GM12873 (cell line): Measurements from ENCODE around the gene PDCD6IP.

ENCODE experiments used
- TF ChIP-seq, protein P1 (sequence below): IDR thresholded peaks from 2 replicates; pipeline ENCODE4 v1.5.1; 2012; ENCODE audit warnings: low read depth, mild to moderate bottlenecking, moderate library complexity, low read length, control low read depth; ENCODE audit not compliant: insufficient read depth; ENCODE audit errors: missing control alignments

Gene PDCD6IP

DNA sequence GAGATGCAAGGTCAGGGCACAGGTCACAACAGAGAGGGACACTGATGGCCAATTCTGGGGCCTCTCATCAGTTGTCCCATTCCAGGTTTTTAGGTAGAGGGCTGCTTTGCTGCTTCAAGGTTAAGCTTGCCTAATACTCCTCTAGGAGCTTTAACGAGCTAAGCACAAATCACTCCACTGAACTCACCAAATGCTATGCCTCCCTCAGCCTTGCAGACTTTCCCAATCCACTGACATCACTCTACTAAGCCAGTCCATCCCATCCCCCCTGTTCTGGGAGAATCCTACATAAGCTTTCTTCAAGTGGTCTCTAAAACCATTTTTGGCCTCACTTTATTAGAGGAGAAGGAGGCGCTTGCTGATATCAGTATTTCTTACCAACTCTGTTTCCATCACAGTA is 24.8 kb upstream of the PDCD6IP start:
- TF ChIP-seq, protein P1, sequence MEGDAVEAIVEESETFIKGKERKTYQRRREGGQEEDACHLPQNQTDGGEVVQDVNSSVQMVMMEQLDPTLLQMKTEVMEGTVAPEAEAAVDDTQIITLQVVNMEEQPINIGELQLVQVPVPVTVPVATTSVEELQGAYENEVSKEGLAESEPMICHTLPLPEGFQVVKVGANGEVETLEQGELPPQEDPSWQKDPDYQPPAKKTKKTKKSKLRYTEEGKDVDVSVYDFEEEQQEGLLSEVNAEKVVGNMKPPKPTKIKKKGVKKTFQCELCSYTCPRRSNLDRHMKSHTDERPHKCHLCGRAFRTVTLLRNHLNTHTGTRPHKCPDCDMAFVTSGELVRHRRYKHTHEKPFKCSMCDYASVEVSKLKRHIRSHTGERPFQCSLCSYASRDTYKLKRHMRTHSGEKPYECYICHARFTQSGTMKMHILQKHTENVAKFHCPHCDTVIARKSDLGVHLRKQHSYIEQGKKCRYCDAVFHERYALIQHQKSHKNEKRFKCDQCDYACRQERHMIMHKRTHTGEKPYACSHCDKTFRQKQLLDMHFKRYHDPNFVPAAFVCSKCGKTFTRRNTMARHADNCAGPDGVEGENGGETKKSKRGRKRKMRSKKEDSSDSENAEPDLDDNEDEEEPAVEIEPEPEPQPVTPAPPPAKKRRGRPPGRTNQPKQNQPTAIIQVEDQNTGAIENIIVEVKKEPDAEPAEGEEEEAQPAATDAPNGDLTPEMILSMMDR: no peak

DNA sequence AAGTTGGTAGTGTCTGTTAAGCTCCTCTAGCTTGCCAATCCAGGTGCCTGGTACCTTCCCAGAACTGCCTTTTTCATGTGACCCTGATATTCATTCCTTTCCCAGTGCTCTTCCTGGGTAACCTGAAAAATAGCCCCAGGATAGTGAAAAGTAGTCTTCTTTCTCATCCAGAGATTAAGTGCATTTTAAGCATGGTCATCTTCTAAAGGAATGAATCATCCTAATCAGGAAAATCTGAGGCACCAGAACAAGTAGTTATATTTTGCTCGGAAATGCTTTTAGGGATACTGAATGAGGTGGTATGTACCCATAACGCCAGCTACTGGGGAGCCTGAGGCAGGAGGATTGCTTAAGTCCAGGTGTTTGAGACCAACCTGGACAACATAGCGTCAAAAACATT is 23.1 kb upstream of the PDCD6IP start:
- TF ChIP-seq, protein P1: no peak

DNA sequence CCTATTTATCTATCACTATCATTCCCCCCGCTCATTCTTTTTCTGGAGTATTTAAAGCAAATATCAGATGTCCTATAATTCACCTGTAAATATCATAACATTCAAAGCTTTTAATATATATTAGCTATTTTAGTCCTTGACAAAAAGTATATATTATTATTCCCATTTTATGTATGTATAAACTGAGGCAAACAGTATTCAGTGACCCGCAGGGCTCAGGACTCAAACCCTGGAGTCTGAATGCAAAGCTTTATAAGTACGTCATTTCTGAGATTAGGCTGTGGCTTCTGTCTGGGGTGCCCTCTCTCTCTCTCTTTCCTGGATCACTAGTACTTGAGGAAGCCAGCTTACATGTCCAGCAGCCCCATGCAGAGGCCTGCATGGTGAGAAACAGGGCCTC is 20.4 kb upstream of the PDCD6IP start:
- TF ChIP-seq, protein P1: no peak

DNA sequence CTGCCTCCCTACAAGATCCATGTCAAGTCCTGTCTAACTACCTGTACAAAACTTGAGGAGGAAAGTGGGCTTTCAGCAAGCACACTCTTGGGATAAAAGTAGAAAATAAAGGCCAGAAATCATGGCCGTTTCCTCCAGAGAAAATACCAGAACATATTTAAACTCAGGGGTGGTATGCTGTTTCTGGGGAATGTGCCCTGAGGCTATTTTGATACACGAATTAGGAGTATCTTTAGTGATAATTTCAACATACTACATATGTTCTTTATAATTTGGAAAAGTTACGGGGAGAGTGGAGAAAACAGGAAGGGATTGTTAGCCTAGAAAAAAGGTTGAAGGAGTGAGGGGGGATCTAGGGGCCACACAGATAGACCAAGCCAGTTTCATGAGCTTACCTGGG is 18.7 kb upstream of the PDCD6IP start:
- TF ChIP-seq, protein P1: no peak

DNA sequence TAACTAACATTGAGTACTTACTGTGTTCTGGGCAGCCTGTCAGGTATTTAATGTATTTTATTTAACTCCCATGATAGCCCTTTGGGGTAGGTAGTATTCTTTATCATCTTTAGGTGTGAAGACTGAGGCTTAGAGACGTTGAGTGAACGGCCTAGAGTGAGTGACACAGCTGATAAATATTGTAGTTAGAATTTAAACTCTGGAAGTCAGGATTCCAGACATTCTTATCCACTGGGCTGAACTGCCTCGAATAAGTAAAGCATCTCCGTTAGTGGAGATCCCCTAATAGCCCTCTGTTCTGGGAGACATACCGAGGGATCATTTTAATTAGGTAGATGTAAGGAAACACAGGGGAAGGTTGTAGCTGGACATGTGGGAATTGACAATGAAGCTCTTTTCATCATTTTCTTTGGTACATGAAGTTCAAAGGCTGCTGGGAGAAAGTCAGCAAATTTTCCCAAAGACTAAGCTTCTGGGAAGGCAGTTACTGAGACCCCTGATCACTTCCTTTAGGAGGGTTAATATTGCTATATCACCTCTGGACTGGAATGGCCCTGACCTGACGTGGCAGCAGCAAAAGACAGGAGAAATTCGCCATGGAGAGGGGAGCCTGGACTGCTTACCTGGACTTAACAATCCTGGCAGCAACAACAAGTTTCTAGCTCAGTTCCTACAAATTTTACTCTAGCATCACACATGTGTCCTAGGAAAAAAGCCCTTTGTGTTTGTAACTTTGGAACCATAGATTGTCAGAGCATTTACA is 11.7 kb upstream of the PDCD6IP start:
- TF ChIP-seq, protein P1: no peak

DNA sequence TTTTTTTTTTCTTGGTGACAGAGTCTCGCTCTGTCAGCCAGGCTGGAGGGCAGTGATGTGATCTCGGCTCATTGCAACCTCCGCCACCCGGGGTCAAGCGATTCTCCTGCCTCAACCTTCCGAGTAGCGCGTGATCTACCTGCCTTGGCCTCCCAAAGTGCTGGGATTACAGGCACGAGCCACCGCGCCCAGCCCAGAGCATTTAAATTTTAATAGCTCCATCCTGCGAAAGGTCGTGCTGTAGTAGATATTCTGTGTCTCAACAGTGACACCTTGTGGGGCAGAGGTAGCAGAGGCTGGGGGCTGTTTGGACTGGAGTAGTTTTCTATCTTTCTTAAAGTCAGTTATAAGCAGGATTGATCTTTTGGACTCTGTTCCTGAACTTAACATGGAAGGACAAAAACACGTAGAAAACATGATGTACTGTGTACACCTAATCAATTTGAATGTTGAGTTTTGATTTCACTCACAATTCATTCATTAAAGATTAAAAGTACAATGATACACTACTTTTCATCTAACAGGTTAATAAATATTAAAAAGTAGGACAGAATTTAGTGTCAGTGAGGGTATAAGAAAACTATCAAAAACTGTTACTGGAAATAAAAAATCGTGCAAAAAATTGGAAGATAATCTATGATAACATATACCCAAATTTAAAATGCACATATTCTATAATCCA is 11.0 kb upstream of the PDCD6IP start:
- TF ChIP-seq, protein P1: peak; percentile 79

DNA sequence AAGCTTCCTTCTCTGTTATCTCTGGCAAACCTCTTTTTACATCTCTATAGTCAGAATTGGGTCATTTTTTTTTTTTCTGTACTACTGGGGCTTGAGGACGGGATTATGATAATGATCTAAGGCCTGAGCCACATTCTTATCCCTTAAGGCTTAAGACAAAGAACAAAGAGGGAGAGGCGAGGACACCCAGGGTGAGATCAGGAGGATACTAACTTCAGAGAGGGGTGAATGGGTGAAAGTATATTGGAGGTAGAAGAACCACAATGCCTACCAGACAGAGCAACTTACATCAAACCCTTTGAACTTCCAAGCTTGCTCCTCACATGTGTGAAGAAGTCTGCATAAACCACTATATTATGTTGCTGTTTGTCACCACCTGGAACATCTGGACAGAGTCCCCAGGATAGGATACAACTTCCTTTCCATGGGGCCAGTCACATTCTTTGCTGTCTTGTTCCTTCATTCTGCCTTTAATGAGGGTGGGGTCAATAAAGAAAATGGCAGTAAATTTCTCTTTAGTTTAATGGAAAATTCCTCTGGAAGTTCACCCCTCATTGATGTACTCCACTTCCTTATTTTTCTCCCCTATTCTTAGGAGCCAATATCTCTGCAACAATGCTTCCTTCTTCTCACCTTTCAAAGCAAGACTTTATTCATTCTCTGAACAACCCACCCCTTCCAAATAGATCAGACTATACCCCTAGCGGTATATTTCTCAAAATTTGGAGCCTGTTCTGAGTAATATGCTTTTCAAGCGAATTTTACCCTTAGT is 9.1 kb upstream of the PDCD6IP start:
- TF ChIP-seq, protein P1: no peak
